ENCODE measurements around the gene PRND. TPM values are rescaled to one million over a fixed set of nuclear protein-coding genes. Genes with fewer than 3 reads are reported as not detected.

The PRND gene
- total and polyA plus RNA-seq, 2 experiments from 2014 or later, result 0.10 TPM; not detected in 1

GRCh38 chr20:4691753-4692152 is 30.0 kb upstream of the PRND start:
- no peaks in the 10 kb centered on the region for H3K36me3 ChIP-seq (ENCODE audit: insufficient read depth)
- H3K9me3 Mint-ChIP-seq, result no peaks in the 10 kb centered on the region
- TF ChIP-seq CTCF (conservative IDR thresholded peaks at IDR 0.05; ENCODE audit: low read depth in 2 of 2) (no peak), STAT1 (IDR thresholded peaks at IDR 0.05; ENCODE audit: unreplicated experiment) (no peak), EZH2 (IDR thresholded peaks at IDR 0.05; ENCODE audit: low read depth, unreplicated experiment) (no peak), ZNF331 (CRISPR knock-in tag; IDR thresholded peaks at IDR 0.05; ENCODE audit: low read depth) (no peak), CREB1 (CRISPR knock-in tag; IDR thresholded peaks at IDR 0.05; ENCODE audit: low read depth) (no peak), NANOG (IDR thresholded peaks at IDR 0.05; ENCODE audit: borderline replicate concordance) (no peak), EZH2phosphoT487 (IDR thresholded peaks at IDR 0.05; ENCODE audit: unreplicated experiment) (no peak), POLR2AphosphoS5 (IDR thresholded peaks at IDR 0.05; ENCODE audit: low read depth) (no peak)
- DNase-seq (ENCODE audit: low spot score) (no peak), ATAC-seq (no peak)
- H3K36me3 Mint-ChIP-seq (ENCODE audit: low read depth), result no peaks in the 10 kb centered on the region; the same call in 2 of the 3 replicates
- H3K4me1 ChIP-seq (ENCODE audit: insufficient read depth), result peaks cover 10% of the 10 kb centered on the region; the same call in 1 of the 2 replicates
- H3F3A ChIP-seq (replicated peaks; ENCODE audit: low read depth), result no peaks in the 10 kb centered on the region
- no peak overlapping the region for H3K4me2 ChIP-seq
- no peak overlapping the region for H3K4me3 ChIP-seq
- no peaks in the 10 kb centered on the region for H4K20me1 ChIP-seq (replicated peaks; ENCODE audit: insufficient read depth)
- H3K27me3 Mint-ChIP-seq (ENCODE audit: insufficient read depth, low read depth, poor library complexity), result peaks cover 6% of the 10 kb centered on the region
- H3K4me1 Mint-ChIP-seq, result peaks cover 23% of the 10 kb centered on the region
- H3K4me3 Mint-ChIP-seq, result no peak overlapping the region
- H3K27ac Mint-ChIP-seq, result no peak overlapping the region
- H3K27me3 ChIP-seq (ENCODE audit: insufficient read depth), result no peaks in the 10 kb centered on the region
- H3K79me2 ChIP-seq (replicated peaks; ENCODE audit: insufficient read depth), result peaks cover 16% of the 10 kb centered on the region
- no peaks in the 10 kb centered on the region for H3K9me2 ChIP-seq (ENCODE audit: insufficient read depth)
- no peak overlapping the region for H2AFZ ChIP-seq
- no peak overlapping the region for H3K27ac ChIP-seq (ENCODE audit: low read depth)

- H4K20me1 ChIP-seq (replicated peaks; ENCODE audit: insufficient read depth), result no peaks in the 10 kb centered on the region
- TF ChIP-seq NANOG (IDR thresholded peaks at IDR 0.05; ENCODE audit: borderline replicate concordance) (no peak), REST (IDR thresholded peaks at IDR 0.05; ENCODE audit: unreplicated experiment) (no peak), ZNF114 (CRISPR knock-in tag; IDR thresholded peaks at IDR 0.05) (no peak), EZH2 (IDR thresholded peaks at IDR 0.05; ENCODE audit: low read depth, unreplicated experiment) (no peak), ZNF462 (CRISPR knock-in tag; IDR thresholded peaks at IDR 0.05) (no peak), ZNF331 (CRISPR knock-in tag; IDR thresholded peaks at IDR 0.05; ENCODE audit: low read depth) (no peak)
Measured at GRCh38 chr20:4694076-4694475, 27.6 kb upstream of the PRND start.

More at GRCh38 chr20:4694076-4694475, 27.6 kb upstream of the PRND start:
- ATAC-seq (no peak), DNase-seq (ENCODE audit: low spot score) (no peak)
- H3F3A ChIP-seq (replicated peaks; ENCODE audit: low read depth), result no peaks in the 10 kb centered on the region
- no peaks in the 10 kb centered on the region for H3K36me3 ChIP-seq (ENCODE audit: insufficient read depth)
- no peak overlapping the region for H2AFZ ChIP-seq
- H3K9me2 ChIP-seq (ENCODE audit: insufficient read depth), result no peaks in the 10 kb centered on the region
- H3K79me2 ChIP-seq (replicated peaks; ENCODE audit: insufficient read depth), result peaks cover 10% of the 10 kb centered on the region; the same call in 1 of the 2 replicates
- no peaks in the 10 kb centered on the region for H3K27me3 Mint-ChIP-seq (ENCODE audit: insufficient read depth, low read depth, poor library complexity)
- H3K4me1 ChIP-seq (ENCODE audit: insufficient read depth), result peaks cover 12% of the 10 kb centered on the region
- peaks cover 24% of the 10 kb centered on the region for H3K4me1 Mint-ChIP-seq
- H3K4me3 ChIP-seq, result no peak overlapping the region
- H3K27ac Mint-ChIP-seq, result no peak overlapping the region
- no peak overlapping the region for H3K27ac ChIP-seq (ENCODE audit: low read depth)
- no peaks in the 10 kb centered on the region for H3K27me3 ChIP-seq (ENCODE audit: insufficient read depth)
- H3K4me3 Mint-ChIP-seq, result no peak overlapping the region
- no peak overlapping the region for H3K4me2 ChIP-seq
- H3K9me3 Mint-ChIP-seq, result no peaks in the 10 kb centered on the region
- peaks cover 3% of the 10 kb centered on the region; the same call in 1 of the 3 replicates for H3K36me3 Mint-ChIP-seq (ENCODE audit: low read depth)
